H1 (cell line): ENCODE data around the gene CPNE8. TPM values are rescaled to one million over a fixed set of nuclear protein-coding genes. Genes with fewer than 3 reads are reported as not detected.
A peak's percentile ranks its signal among the peaks of the same experiment; 100 is the strongest.

Source experiments
- CHD2 ChIP-seq: IDR thresholded peaks from 2 replicates; pipeline ENCODE4 v1.6.1; 2012; ENCODE audit warnings: low read length, improper control_type of control experiment
- EGR1 ChIP-seq: IDR thresholded peaks from 2 replicates; pipeline ENCODE4 v1.6.1; 2011; ENCODE audit warnings: low read depth, low read length, borderline replicate concordance
- EP300 ChIP-seq, 2 experiments: IDR thresholded peaks; 1 replicate in 1 of 2; 2 replicates in 1 of 2; pipeline ENCODE4 v1.6.1; 2011 to 2012; ENCODE audit warnings: low read depth in 2 of 2, low read length in 2 of 2, mild to moderate bottlenecking in 2 of 2, borderline replicate concordance in 1 of 2, inconsistent platforms in 1 of 2, moderate library complexity in 1 of 2
- GABPA ChIP-seq: IDR thresholded peaks from 2 replicates; pipeline ENCODE4 v1.6.1; 2011; ENCODE audit warnings: mild to moderate bottlenecking, low read length, moderate library complexity, borderline replicate concordance; ENCODE audit not compliant: insufficient read depth
- JUND ChIP-seq: IDR thresholded peaks from 2 replicates; pipeline ENCODE4 v1.6.1; 2011; ENCODE audit warnings: mild to moderate bottlenecking, improper control_type of control experiment, low read length
- KDM4A ChIP-seq: IDR thresholded peaks from one replicate; pipeline ENCODE4 v1.7.1; 2012; ENCODE audit warnings: low read depth, mild to moderate bottlenecking, moderate library complexity, low read length, inconsistent platforms; ENCODE audit not compliant: severe bottlenecking
- RAD21 ChIP-seq, 2 experiments: IDR thresholded peaks in 1 of 2; conservative IDR thresholded peaks in 1 of 2; 2 replicates each; pipeline ENCODE4 v1.6.1; 2011; ENCODE audit warnings: low read depth in 2 of 2, low read length in 2 of 2, improper control_type of control experiment in 1 of 2, inconsistent platforms in 1 of 2, mild to moderate bottlenecking in 1 of 2, moderate library complexity in 1 of 2
- polyA plus RNA-seq, 7 experiments: library from polyadenylated mRNA; depleted of rRNA in 3 of 7; stranded (reverse) in 5 of 7; unstranded in 2 of 7; fragments of >200 nt in 5 of 7; fragments of 200-250 nt in 2 of 7; gene quantifications; 1 replicate in 5 of 7; 2 replicates in 1 of 7; 4 replicates in 1 of 7; pipeline versions ENCODE4 v1.2.1 to v1.2.3, GENCODE V29; 2011 to 2013; ENCODE audit warnings: missing spikeins in 2 of 7, mixed read lengths in 2 of 7
- total RNA-seq: library from RNA; stranded (reverse); fragmentation: NEBNext Ultra II Directional; extraction: Animal tissue kit (Norgen Biotek cat#: 25700); gene quantifications from 2 replicates; pipeline ENCODE4 v1.2.1, GENCODE V29; 2021

The CPNE8 gene
- total and polyA plus RNA-seq, 2 of the 8 experiments (the other 6 are each of a cell fraction or from before 2014, with no cell fraction given): 2.5 to 6.8 TPM

- TF ChIP-seq EGR1: peak; percentile 67; the same call in 1 of the 2 replicates
- TF ChIP-seq EP300 (IDR thresholded peaks at IDR 0.05; ENCODE audit: borderline replicate concordance in 1 of 2, low read depth in 2 of 2, low read length in 2 of 2): peak in 1 of 2 experiments; percentile 82; a peak in 1 of 3 replicates
- TF ChIP-seq RAD21 (IDR thresholded peaks at IDR 0.05 in 1 of 2, conservative IDR thresholded peaks at IDR 0.05 in 1 of 2; ENCODE audit: low read depth in 2 of 2, low read length in 2 of 2): peak; percentile 70 to 84
- no peak for TF ChIP-seq GABPA
- TF ChIP-seq KDM4A: peak; percentile 11
- peak; percentile 45; the same call in 1 of the 2 replicates for TF ChIP-seq JUND
- TF ChIP-seq CHD2: peak; percentile 40; the same call in 1 of the 2 replicates
These were observed 1.2 kb upstream of the CPNE8 start (continued) for GRCh38 chr12:38906482-38907200.
